ENCODE measurements around the gene SRSF1.
A peak's percentile ranks its signal among the peaks of the same experiment; 100 is the strongest.

Gene SRSF1

DNA sequence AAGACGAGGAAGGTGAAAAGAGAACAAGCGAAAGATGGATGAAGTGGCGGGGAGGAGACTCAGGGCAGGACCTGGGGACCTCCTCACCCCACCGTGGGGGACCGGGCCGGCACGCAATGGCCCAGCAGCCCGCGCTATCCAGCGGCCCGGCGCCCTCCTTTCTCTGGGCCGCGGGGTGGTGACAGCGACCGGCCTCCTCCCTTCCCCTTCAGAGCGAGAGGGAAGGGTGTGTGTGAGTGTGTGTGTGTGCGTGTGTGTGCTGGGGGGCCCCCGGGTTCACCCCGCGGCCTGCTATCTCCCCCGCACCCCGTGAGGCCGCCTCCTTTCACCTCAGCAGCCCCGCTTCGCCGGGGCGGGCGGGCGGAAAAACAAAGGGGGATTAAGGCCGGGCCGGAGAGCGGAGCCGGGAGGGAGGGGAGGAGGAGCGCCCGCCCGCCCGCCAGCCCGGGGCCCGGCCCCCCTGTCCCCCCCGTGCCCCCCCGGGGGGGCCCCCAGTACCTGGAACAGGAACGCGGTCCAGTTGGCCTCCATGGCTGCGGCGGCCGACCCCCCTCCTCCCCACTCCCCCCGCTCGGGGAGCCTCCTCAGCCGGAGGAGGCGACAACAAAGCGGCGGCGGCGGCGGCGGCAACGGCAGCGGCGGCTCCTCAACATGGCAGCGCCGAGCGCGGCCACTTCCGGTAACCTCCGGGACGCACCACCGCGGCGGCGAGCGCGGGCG, 19.3 kb downstream of the SRSF1 start, which contains the start of gene VEZF1:
VEZF1 (minus strand) TSS at position 674 of the 720 bp plus-strand sequence; CDS start at position 531, 143 bp downstream.
- peak within 1 kb of the TSS; percentile 96; the same call in 1 of the 2 replicates for H3K27ac ChIP-seq (ENCODE audit: low read depth, low read length)
- peaks cover 20% of the 10 kb centered on the region for H3K36me3 ChIP-seq (ENCODE audit: control insufficient read depth, insufficient read depth, low read length)
- H3K9me3 ChIP-seq (ENCODE audit: control insufficient read depth, insufficient read depth, low read depth, low read length) = no peaks in the 10 kb centered on the region
- H3K4me1 ChIP-seq (ENCODE audit: control insufficient read depth, insufficient read depth, low read length) = peaks cover 38% of the 10 kb centered on the region
- H3K9ac ChIP-seq (ENCODE audit: low read length) = peak within 1 kb of the TSS; percentile 96
- peak within 1 kb of the TSS; percentile 78 for H3K4me3 ChIP-seq (ENCODE audit: low read depth, low read length)
- H3K27me3 ChIP-seq (ENCODE audit: control insufficient read depth, insufficient read depth, low read length) = no peaks in the 10 kb centered on the region

DNA sequence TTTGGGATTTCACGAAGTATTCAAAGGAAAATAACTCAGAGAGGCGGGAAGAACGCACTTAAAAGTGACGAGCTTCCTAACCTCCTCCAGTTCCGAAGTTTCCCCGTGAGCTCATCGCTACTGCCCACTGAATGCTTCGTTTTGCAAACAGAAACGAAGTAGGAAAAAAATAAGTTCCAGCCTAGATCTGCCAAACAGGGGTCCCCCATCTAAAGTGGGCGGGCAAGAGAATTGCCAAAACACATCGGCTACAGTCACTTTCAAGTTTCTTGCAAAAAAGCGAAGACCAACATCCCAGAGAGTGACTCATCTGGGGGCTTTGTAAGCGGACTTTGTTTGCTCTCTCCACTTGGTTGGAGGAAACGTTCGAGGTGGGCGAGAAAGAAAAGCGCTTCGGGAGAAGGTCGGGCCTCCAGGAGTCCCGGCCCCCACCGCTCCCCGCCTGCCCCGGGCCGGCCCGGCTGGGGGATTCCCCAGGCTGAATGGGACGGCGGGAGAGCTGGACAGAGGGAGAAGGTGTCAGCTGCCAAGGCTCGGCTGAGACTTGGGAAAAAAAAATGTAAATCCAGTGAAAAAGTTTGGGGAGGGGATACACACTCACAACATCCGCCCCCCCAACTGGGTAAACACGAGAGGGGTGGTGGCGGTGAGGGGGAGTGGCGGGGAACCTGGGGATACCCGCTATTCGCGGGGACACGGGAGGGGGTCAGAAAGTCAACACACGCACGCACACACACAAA, 20.0 kb downstream of the SRSF1 start:
- H3K4me3 ChIP-seq (ENCODE audit: low read depth, low read length) = peak overlapping the region; percentile 78
- H3K9me3 ChIP-seq (ENCODE audit: control insufficient read depth, insufficient read depth, low read depth, low read length) = no peaks in the 10 kb centered on the region
- H3K27me3 ChIP-seq (ENCODE audit: control insufficient read depth, insufficient read depth, low read length) = no peaks in the 10 kb centered on the region
- peak overlapping the region; percentile 96 for H3K9ac ChIP-seq (ENCODE audit: low read length)
- peaks cover 28% of the 10 kb centered on the region for H3K36me3 ChIP-seq (ENCODE audit: control insufficient read depth, insufficient read depth, low read length)
- peak overlapping the region; percentile 96; the same call in 1 of the 2 replicates for H3K27ac ChIP-seq (ENCODE audit: low read depth, low read length)
- H3K4me1 ChIP-seq (ENCODE audit: control insufficient read depth, insufficient read depth, low read length) = peaks cover 38% of the 10 kb centered on the region

DNA sequence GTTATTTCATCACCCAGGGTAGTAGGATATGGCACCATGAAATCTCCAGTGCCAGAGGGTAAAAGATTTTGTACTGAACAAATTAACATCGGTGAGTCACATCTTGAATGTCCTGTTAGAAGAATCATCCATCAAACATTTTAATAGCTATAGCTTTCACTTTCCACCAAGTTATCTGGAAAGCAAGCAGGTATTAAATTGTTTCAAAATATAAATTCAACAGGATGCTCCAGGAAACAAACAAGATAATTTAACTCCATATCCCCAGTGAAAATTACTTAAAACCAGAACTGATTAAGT, 21.4 kb downstream of the SRSF1 start:
- Histone ChIP-seq H3K36me3 (ENCODE audit: control insufficient read depth, insufficient read depth, low read length) (peaks cover 40% of the 10 kb centered on the region), H3K27ac (ENCODE audit: low read depth, low read length) (no peak overlapping the region), H3K9me3 (ENCODE audit: control insufficient read depth, insufficient read depth, low read depth, low read length) (no peaks in the 10 kb centered on the region), H3K27me3 (ENCODE audit: control insufficient read depth, insufficient read depth, low read length) (no peaks in the 10 kb centered on the region), H3K4me1 (ENCODE audit: control insufficient read depth, insufficient read depth, low read length) (peaks cover 31% of the 10 kb centered on the region), H3K4me3 (ENCODE audit: low read depth, low read length) (peak overlapping the region; percentile 78; the same call in 1 of the 2 replicates), H3K9ac (ENCODE audit: low read length) (no peak overlapping the region)

DNA sequence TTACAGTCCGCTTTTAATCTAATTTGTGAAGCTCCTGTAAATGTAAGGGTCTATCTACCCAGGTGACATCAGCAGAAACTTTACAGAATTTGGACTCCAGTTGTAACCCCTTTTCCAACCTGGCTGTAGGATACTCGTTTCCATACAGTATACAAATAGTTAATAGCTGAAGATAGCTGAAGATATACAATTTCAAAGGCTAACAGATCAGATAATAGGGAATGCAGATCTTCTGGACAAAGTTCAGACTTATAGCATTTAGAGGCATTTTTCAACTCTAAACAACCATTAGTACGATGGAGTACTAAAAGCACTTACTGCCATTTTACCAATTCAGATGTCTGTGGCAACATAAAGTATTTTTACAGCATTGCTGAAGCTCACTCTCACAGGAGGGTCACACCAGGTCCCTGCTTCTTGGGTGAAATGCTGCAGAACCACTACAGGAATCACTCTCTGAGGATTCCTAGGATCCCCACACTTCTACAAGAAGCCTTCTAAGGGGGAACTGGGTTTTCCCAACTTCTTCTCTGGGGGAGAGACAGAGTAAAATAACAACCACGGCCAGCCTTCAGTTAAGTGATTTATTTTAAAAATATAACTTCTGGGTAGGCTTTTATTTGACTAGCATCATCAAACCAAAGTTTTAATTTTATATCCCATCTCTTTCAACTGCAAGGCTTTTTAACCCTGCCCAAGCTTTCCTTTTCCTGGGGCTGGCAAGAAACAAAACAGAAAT, 21.9 kb downstream of the SRSF1 start:
- Histone ChIP-seq H3K4me3 (ENCODE audit: low read depth, low read length) (peak overlapping the region; percentile 8; the same call in 1 of the 2 replicates), H3K9ac (ENCODE audit: low read length) (no peak overlapping the region), H3K36me3 (ENCODE audit: control insufficient read depth, insufficient read depth, low read length) (peaks cover 45% of the 10 kb centered on the region)

DNA sequence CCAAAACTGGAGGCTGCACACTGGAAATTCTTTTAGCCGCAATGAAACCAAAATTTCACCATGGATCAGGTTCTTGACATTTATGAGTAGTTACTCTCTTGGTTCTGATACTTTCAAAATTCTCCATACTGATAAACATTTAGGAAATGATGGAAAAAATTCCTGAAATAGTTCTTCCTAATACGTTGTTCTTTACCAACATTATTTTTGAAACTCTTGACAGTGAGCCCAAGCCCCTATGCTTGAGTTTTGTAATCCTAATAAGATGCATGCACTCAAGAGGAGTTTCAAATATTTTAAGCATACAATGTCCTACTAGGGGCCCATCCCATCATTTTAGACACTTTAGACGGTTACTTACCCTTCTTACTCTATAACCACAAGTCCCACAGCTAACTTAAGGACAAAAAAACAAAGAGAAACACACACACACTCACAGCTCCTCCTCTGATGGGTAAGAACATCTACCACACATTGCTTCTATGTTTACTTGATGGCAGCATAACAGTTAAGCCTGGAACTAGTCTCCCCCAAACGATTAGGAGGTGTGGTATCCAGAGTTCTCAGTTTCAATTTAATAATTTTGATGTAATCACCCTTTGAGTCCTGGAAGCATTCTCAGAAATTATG, 22.7 kb downstream of the SRSF1 start:
- peaks cover 24% of the 10 kb centered on the region for H3K4me1 ChIP-seq (ENCODE audit: control insufficient read depth, insufficient read depth, low read length)
- H3K9ac ChIP-seq (ENCODE audit: low read length) = no peak overlapping the region
- no peak overlapping the region for H3K27ac ChIP-seq (ENCODE audit: low read depth, low read length)

More for the DNA sequence above, 21.9 kb downstream of the SRSF1 start:
- H3K4me1 ChIP-seq (ENCODE audit: control insufficient read depth, insufficient read depth, low read length) = peaks cover 31% of the 10 kb centered on the region
- no peaks in the 10 kb centered on the region for H3K9me3 ChIP-seq (ENCODE audit: control insufficient read depth, insufficient read depth, low read depth, low read length)
- no peaks in the 10 kb centered on the region for H3K27me3 ChIP-seq (ENCODE audit: control insufficient read depth, insufficient read depth, low read length)
- no peak overlapping the region for H3K27ac ChIP-seq (ENCODE audit: low read depth, low read length)

DNA sequence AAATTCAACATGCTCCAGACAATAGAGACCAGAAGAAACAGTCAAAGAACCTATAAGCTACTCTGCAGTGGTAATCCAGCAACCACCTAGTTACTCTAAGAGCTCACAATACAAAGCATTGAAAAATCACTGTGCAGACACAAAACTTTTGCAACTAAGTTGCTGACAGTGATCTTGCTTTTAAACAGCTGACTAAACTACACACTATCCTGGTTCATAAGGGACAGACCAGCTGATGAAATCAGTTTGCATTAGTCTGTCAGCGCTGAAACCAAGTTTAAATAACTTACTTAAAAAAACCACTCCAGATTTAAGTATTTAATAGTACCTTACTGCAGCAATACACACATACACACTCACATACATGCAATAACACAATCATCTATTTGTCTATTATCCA, 23.6 kb downstream of the SRSF1 start:
- Histone ChIP-seq H3K27ac (ENCODE audit: low read depth, low read length) (no peak overlapping the region), H3K9me3 (ENCODE audit: control insufficient read depth, insufficient read depth, low read depth, low read length) (no peaks in the 10 kb centered on the region), H3K36me3 (ENCODE audit: control insufficient read depth, insufficient read depth, low read length) (peaks cover 61% of the 10 kb centered on the region), H3K4me1 (ENCODE audit: control insufficient read depth, insufficient read depth, low read length) (peaks cover 16% of the 10 kb centered on the region), H3K4me3 (ENCODE audit: low read depth, low read length) (no peak overlapping the region), H3K27me3 (ENCODE audit: control insufficient read depth, insufficient read depth, low read length) (no peaks in the 10 kb centered on the region), H3K9ac (ENCODE audit: low read length) (no peak overlapping the region)

More for the DNA sequence above, 22.7 kb downstream of the SRSF1 start:
- no peaks in the 10 kb centered on the region for H3K27me3 ChIP-seq (ENCODE audit: control insufficient read depth, insufficient read depth, low read length)
- H3K4me3 ChIP-seq (ENCODE audit: low read depth, low read length) = no peak overlapping the region
- H3K36me3 ChIP-seq (ENCODE audit: control insufficient read depth, insufficient read depth, low read length) = peaks cover 52% of the 10 kb centered on the region
- H3K9me3 ChIP-seq (ENCODE audit: control insufficient read depth, insufficient read depth, low read depth, low read length) = no peaks in the 10 kb centered on the region

DNA sequence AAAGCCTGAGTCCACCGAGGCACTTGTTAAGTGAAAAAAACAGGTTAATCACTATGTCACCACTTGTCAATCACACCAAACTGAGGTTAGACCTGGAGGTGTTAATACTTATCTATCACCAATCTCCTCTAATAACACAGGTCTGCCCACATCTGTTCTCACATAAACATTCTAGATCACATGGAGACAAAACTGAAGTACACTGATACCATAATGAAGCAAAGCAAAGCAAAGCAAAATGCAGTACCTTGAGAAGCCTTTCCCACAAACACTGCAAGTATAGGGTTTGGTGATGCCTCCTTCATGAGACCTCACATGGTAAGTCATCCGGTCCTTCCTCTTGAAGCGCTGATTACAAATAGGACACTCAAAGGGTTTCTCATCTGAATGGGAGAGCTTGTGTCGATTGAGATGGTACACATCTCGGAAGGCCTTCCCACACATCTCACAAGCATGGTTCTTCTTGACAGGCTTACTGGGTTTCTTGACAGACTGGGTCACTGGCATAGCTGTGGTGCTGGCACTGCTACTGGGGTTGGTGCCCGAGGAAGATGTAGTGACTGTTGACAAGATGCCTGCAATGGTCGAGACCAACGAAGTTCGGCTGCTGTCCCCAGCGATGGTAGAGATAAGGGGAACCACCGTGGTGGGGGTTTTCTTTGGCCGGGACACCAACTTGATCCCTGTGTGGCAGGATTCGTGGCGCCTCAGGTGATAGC, 24.4 kb downstream of the SRSF1 start:
- no peak overlapping the region for H3K27ac ChIP-seq (ENCODE audit: low read depth, low read length)
- no peaks in the 10 kb centered on the region for H3K9me3 ChIP-seq (ENCODE audit: control insufficient read depth, insufficient read depth, low read depth, low read length)
- H3K4me3 ChIP-seq (ENCODE audit: low read depth, low read length) = no peak overlapping the region
- H3K9ac ChIP-seq (ENCODE audit: low read length) = no peak overlapping the region
- peaks cover 70% of the 10 kb centered on the region for H3K36me3 ChIP-seq (ENCODE audit: control insufficient read depth, insufficient read depth, low read length)
- no peaks in the 10 kb centered on the region for H3K27me3 ChIP-seq (ENCODE audit: control insufficient read depth, insufficient read depth, low read length)
- peaks cover 16% of the 10 kb centered on the region for H3K4me1 ChIP-seq (ENCODE audit: control insufficient read depth, insufficient read depth, low read length)

DNA sequence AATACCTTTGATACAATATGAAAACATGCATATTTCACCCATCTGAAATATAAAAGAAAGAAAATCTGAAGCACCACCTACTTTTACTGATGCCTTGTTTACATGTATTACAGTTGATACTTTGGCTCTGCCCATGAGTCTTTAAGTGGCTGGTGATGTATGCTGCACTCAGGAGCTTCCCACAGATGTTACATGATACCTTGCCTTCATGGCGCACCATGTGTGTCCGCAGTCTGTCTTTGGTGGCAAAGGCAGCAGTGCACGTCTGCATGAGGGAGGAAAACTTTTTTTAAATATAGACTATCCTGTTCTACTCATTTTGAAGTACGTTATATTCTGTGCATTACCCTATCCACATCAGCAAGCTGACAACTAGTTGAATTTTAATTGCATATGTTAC, 26.5 kb downstream of the SRSF1 start:
- H3K27ac ChIP-seq (ENCODE audit: low read depth, low read length) = no peak overlapping the region
- no peaks in the 10 kb centered on the region for H3K9me3 ChIP-seq (ENCODE audit: control insufficient read depth, insufficient read depth, low read depth, low read length)
- H3K36me3 ChIP-seq (ENCODE audit: control insufficient read depth, insufficient read depth, low read length) = peaks cover 90% of the 10 kb centered on the region
- no peak overlapping the region for H3K9ac ChIP-seq (ENCODE audit: low read length)
- no peaks in the 10 kb centered on the region for H3K27me3 ChIP-seq (ENCODE audit: control insufficient read depth, insufficient read depth, low read length)
- H3K4me3 ChIP-seq (ENCODE audit: low read depth, low read length) = no peak overlapping the region
- peaks cover 12% of the 10 kb centered on the region; the same call in 1 of the 2 replicates for H3K4me1 ChIP-seq (ENCODE audit: control insufficient read depth, insufficient read depth, low read length)

DNA sequence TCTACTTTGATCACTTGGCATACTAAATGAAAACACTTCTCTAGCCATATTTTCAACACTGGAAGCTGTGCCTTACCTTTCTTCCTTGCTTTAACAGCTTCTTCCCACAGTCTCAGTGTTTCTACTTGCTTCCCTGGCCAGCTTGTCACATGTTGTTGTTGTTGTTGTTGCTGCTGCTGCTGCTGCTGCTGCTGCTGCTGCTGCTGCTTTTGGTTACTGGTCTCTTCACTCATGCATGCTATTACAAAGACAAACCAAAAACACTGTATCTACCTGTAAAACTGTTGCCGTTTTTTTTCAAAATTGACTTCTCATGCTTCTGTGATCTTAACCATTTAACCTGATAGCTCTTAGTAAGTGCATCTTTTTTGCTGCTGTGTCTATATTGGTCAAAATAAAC, 28.0 kb downstream of the SRSF1 start:
- H3K9me3 ChIP-seq (ENCODE audit: control insufficient read depth, insufficient read depth, low read depth, low read length) = no peaks in the 10 kb centered on the region
- H3K36me3 ChIP-seq (ENCODE audit: control insufficient read depth, insufficient read depth, low read length) = peaks cover 95% of the 10 kb centered on the region
- no peaks in the 10 kb centered on the region for H3K27me3 ChIP-seq (ENCODE audit: control insufficient read depth, insufficient read depth, low read length)
- H3K27ac ChIP-seq (ENCODE audit: low read depth, low read length) = no peak overlapping the region
- H3K4me1 ChIP-seq (ENCODE audit: control insufficient read depth, insufficient read depth, low read length) = peaks cover 7% of the 10 kb centered on the region; the same call in 1 of the 2 replicates
- H3K4me3 ChIP-seq (ENCODE audit: low read depth, low read length) = no peak overlapping the region
- H3K9ac ChIP-seq (ENCODE audit: low read length) = no peak overlapping the region

DNA sequence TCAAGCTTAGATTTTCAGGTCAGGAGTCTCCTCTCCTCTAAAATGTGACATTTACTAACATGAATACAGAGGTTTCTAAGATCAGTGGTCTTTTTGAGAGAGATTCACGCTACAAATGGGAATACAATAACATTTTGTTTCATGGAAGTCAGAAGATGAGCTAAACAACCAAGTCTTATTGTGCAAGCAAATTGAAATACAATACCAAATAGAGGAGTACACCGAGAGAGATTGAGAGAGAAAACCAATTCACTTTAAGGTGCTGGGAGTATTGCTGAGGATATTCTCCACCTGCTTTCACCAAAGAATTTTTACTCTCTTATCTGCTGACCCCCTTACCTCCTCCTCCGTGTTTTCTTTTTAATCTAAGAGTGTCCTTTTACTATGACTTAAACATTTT, 30.5 kb downstream of the SRSF1 start:
- Histone ChIP-seq H3K9me3 (ENCODE audit: control insufficient read depth, insufficient read depth, low read depth, low read length) (no peaks in the 10 kb centered on the region), H3K4me3 (ENCODE audit: low read depth, low read length) (no peak overlapping the region), H3K36me3 (ENCODE audit: control insufficient read depth, insufficient read depth, low read length) (peaks cover 86% of the 10 kb centered on the region), H3K27me3 (ENCODE audit: control insufficient read depth, insufficient read depth, low read length) (no peaks in the 10 kb centered on the region), H3K4me1 (ENCODE audit: control insufficient read depth, insufficient read depth, low read length) (no peaks in the 10 kb centered on the region), H3K9ac (ENCODE audit: low read length) (no peak overlapping the region), H3K27ac (ENCODE audit: low read depth, low read length) (no peak overlapping the region)

All from HUES6 (cell line).